ENCODE data around the gene SURF1. TPM values are rescaled to one million over a fixed set of nuclear protein-coding genes. Genes with fewer than 3 reads are reported as not detected.
"Not testable (repeated sequence)": the region's sequence is repeated elsewhere in the genome, so short reads cannot be mapped to it uniquely, and the experiment has no call there.

SURF1 gene
- total RNA-seq, 4 donors from 2014 or later = 20.1 to 54.3 (median 36.3) TPM

DNA sequence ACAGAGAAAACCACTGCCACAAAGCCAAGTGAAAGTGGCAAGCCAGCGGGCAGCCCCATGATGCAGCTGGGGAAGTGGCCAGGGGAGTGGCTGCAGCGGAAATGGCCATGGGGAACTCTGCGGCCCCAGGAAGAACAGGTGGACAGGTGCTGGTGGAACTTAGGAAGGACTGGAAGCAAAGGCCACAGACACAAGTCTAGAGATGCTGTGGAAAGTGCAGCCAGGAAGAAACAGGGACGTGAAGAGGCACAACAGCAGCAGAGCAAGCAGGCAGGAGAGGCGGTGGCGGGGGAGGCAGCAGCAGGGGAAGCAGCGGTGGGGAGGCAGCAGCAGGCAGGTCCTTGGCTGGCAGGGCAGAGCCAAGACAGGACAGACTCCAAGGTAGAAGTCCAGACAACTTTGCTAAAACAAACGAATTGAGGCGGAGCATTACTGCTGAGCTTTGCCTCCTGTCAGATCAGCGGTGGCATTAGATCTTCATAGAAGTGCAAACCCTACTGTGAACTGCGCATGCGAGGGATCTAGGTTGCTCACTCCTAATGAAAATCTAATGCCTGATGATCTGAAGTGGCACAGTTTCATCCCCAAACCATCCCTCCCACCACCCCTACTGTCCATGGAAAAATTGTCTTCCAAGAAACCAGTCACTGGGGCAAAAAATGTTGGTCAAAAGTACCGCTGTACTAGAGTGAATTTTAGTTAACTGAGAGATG is 32.1 kb downstream of the SURF1 start:
- WGBS, 2 donors = 86 to 90% methylated on average over 13 of the region's 13 CpGs
- intact Hi-C loops (cut with DNase I; ENCODE audit: low total_unique reads) = no loop called here
- DNase-seq (ENCODE audit: low spot score in 2 of 2) = peak in 1 of 2 donors; percentile 63
- TF ChIP-seq, protein P1, sequence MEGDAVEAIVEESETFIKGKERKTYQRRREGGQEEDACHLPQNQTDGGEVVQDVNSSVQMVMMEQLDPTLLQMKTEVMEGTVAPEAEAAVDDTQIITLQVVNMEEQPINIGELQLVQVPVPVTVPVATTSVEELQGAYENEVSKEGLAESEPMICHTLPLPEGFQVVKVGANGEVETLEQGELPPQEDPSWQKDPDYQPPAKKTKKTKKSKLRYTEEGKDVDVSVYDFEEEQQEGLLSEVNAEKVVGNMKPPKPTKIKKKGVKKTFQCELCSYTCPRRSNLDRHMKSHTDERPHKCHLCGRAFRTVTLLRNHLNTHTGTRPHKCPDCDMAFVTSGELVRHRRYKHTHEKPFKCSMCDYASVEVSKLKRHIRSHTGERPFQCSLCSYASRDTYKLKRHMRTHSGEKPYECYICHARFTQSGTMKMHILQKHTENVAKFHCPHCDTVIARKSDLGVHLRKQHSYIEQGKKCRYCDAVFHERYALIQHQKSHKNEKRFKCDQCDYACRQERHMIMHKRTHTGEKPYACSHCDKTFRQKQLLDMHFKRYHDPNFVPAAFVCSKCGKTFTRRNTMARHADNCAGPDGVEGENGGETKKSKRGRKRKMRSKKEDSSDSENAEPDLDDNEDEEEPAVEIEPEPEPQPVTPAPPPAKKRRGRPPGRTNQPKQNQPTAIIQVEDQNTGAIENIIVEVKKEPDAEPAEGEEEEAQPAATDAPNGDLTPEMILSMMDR (IDR thresholded peaks at IDR 0.05) = no peak
- no peak for TF ChIP-seq POLR2A (IDR thresholded peaks at IDR 0.05)
- H3K4me3 ChIP-seq (ENCODE audit: low read depth, poor library complexity, severe bottlenecking) = no peak overlapping the region

- WGBS, 2 donors = 88 to 91% methylated on average over 10 of the region's 10 CpGs
- no peak overlapping the region for H3K4me3 ChIP-seq (ENCODE audit: low read depth, poor library complexity, severe bottlenecking)
- peak in 1 of 2 donors; percentile 70 for DNase-seq (ENCODE audit: low spot score in 2 of 2)
- TF ChIP-seq POLR2A (IDR thresholded peaks at IDR 0.05) = no peak
- TF ChIP-seq, protein P1 (IDR thresholded peaks at IDR 0.05) = no peak
- intact Hi-C loops (cut with DNase I; ENCODE audit: low total_unique reads) = no loop called here
Measured at GRCh38 chr9:133323211-133323610, 33.1 kb downstream of the SURF1 start.

DNA sequence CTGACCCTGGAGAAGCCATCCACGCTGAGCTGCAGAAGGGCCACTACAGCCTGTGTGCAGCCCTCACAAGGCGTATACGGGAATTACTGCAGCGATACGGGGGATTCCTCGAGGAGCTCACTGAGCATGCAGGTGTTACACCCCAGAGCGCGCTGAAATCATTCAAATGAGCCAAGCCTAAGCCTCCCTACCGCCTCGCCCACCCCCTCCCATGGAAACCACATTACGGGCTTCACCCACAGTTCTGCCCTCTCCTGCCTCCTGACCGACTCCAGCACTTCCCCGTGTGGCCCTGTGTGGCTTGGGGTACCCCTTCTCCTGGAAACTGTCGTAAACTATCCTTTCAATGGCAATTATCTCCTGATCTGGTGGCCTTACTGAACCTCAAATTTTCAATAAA is 33.6 kb downstream of the SURF1 start:
- intact Hi-C loops (cut with DNase I; ENCODE audit: low total_unique reads) = no loop called here
- no peak overlapping the region for H3K4me3 ChIP-seq (ENCODE audit: low read depth, poor library complexity, severe bottlenecking)
- TF ChIP-seq, protein P1 (IDR thresholded peaks at IDR 0.05) = no peak
- no peak for TF ChIP-seq POLR2A (IDR thresholded peaks at IDR 0.05)
- peak in 1 of 2 donors; percentile 68 for DNase-seq (ENCODE audit: low spot score in 2 of 2)
- 78 to 79% methylated on average over 14 of the region's 14 CpGs for WGBS, 2 donors

GRCh38 chr9:133321411-133321935 is 34.8 kb downstream of the SURF1 start:
- peak in 1 of 2 donors; percentile 39 for DNase-seq (ENCODE audit: low spot score in 2 of 2)
- no peak overlapping the region for H3K4me3 ChIP-seq (ENCODE audit: low read depth, poor library complexity, severe bottlenecking)
- TF ChIP-seq, protein P1 (IDR thresholded peaks at IDR 0.05) = no peak
- no peak for TF ChIP-seq POLR2A (IDR thresholded peaks at IDR 0.05)
- intact Hi-C loops (cut with DNase I; ENCODE audit: low total_unique reads) = no loop called here
- 80 to 84% methylated on average over 13 of the region's 13 CpGs for WGBS, 2 donors

DNA sequence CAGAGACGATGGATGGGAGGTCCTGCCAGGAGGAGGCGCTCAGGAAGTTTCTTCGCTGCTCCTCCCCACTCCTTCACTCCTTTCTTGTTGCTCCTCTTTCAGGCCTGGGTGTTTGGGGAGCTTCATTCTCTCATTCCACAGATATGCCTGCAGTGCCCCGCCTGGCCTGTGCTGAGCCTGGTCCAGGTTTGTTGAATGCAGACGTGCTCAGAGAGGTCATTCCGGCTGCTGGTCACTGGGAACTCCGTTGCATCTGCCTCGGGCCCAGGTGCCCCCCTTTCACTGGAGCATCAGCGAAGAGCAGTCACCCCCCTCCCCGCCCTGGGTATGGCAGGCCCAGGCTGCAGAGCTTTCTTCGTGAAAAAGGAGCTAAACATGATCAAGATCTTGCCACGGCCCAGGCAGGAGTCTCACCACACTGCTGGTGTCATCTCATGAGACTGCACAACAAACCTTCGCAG is 35.8 kb downstream of the SURF1 start:
- DNase-seq (ENCODE audit: low spot score in 2 of 2) = peak in 1 of 2 donors; percentile 71
- intact Hi-C loops (cut with DNase I; ENCODE audit: low total_unique reads) = no loop called here
- H3K4me3 ChIP-seq (ENCODE audit: low read depth, poor library complexity, severe bottlenecking) = no peak overlapping the region
- TF ChIP-seq POLR2A (IDR thresholded peaks at IDR 0.05) = no peak
- TF ChIP-seq, protein P1 (IDR thresholded peaks at IDR 0.05) = no peak
- WGBS, 2 donors = 78% methylated on average over 13 of the region's 13 CpGs

- intact Hi-C loops (cut with DNase I; ENCODE audit: low total_unique reads); H3K4me3 ChIP-seq (ENCODE audit: low read depth, poor library complexity, severe bottlenecking): not testable (repeated sequence)
- peak in 1 of 2 donors; percentile 71 for DNase-seq (ENCODE audit: low spot score in 2 of 2)
- 53 to 58% methylated on average over 10 to 12 of the region's 13 CpGs for WGBS, 2 donors
Measured at GRCh38 chr9:133317551-133317950, 38.7 kb downstream of the SURF1 start.
